GM23338 (cell line): Measurements from ENCODE around the gene ZBTB48. TPM values are rescaled to one million over a fixed set of nuclear protein-coding genes. Genes with fewer than 3 reads are reported as not detected.

Experiments
- ATAC-seq: fragments of 200-7000 bp; cut with Tn5 transposase; 3 replicates; pipeline ENCODE4 v1.9.1; 2020
- DNase-seq: peaks from one replicate; pipeline ENCODE4 v3.0.0-alpha.2; 2015; ENCODE audit warnings: low spot score
- H2AFZ ChIP-seq: fragments of 200-600 bp; sonication (generic); 2 replicates; pipeline ENCODE4 v1.8.0; 2016; ENCODE audit warnings: antibody characterized with exemption, mild to moderate bottlenecking, moderate library complexity
- H3F3A ChIP-seq: fragments of 200-600 bp; sonication (generic); replicated peaks from 2 replicates; pipeline ENCODE4 v1.8.0; 2017; ENCODE audit warnings: antibody characterized with exemption, mixed run types, low read depth
- H3K27ac ChIP-seq: fragments of 200-600 bp; sonication (generic); 2 replicates; pipeline ENCODE4 v1.6.1; 2016; ENCODE audit warnings: low read depth
- H3K27me3 ChIP-seq: fragments of 200-600 bp; sonication (generic); 2 replicates; pipeline ENCODE4 v1.8.0; 2016; ENCODE audit warnings: mild to moderate bottlenecking, mixed run types, moderate library complexity; ENCODE audit not compliant: insufficient read depth
- H3K36me3 ChIP-seq: fragments of 200-600 bp; sonication (generic); 2 replicates; pipeline ENCODE4 v1.8.0; 2016; ENCODE audit warnings: mild to moderate bottlenecking; ENCODE audit not compliant: insufficient read depth
- H3K4me1 ChIP-seq: fragments of 200-600 bp; sonication (generic); 2 replicates; pipeline ENCODE4 v1.8.0; 2016; ENCODE audit warnings: mild to moderate bottlenecking, moderate library complexity; ENCODE audit not compliant: insufficient read depth
- H3K4me2 ChIP-seq: fragments of 200-600 bp; sonication (generic); 2 replicates; pipeline ENCODE4 v1.7.1; 2017; ENCODE audit warnings: mixed run types
- H3K4me3 ChIP-seq: fragments of 200-600 bp; sonication (generic); 2 replicates; pipeline ENCODE4 v1.6.1; 2016; ENCODE audit warnings: mixed run types
- H3K79me2 ChIP-seq: fragments of 200-600 bp; sonication (generic); replicated peaks from 2 replicates; pipeline ENCODE4 v1.8.0; 2017; ENCODE audit warnings: mild to moderate bottlenecking; ENCODE audit not compliant: insufficient read depth
- H3K9me2 ChIP-seq: fragments of 200-600 bp; sonication (generic); 2 replicates; pipeline ENCODE4 v1.8.0; 2017; ENCODE audit not compliant: insufficient read depth
- H4K20me1 ChIP-seq: fragments of 200-600 bp; sonication (generic); replicated peaks from 2 replicates; pipeline ENCODE4 v1.8.0; 2017; ENCODE audit warnings: mild to moderate bottlenecking; ENCODE audit not compliant: insufficient read depth
- H3K27ac Mint-ChIP-seq: 2 replicates; pipeline ENCODE4 v1.8.0; 2020; ENCODE audit warnings: inconsistent platforms, mild to moderate bottlenecking, moderate library complexity, mixed read lengths
- H3K27me3 Mint-ChIP-seq: 3 replicates; pipeline ENCODE4 v1.8.0; 2022; ENCODE audit warnings: low read depth, mild to moderate bottlenecking, moderate library complexity, mixed read lengths, inconsistent platforms; ENCODE audit not compliant: insufficient read depth, poor library complexity
- H3K36me3 Mint-ChIP-seq: 3 replicates; pipeline ENCODE4 v1.8.0; 2021; ENCODE audit warnings: low read depth, mild to moderate bottlenecking, inconsistent platforms, moderate library complexity, mixed read lengths
- H3K4me1 Mint-ChIP-seq: 3 replicates; pipeline ENCODE4 v1.8.0; 2020; ENCODE audit warnings: mild to moderate bottlenecking, inconsistent platforms, mixed read lengths
- H3K4me3 Mint-ChIP-seq: 3 replicates; pipeline ENCODE4 v1.8.0; 2021; ENCODE audit warnings: moderate library complexity, mild to moderate bottlenecking, inconsistent platforms, mixed read lengths
- H3K9me3 Mint-ChIP-seq: 3 replicates; pipeline ENCODE4 v1.8.0; 2020; ENCODE audit warnings: moderate library complexity, mild to moderate bottlenecking, inconsistent platforms, mixed read lengths
- CREB1 ChIP-seq: fragments of 250-450 bp; sonication (Bioruptor Pico); IDR thresholded peaks from 2 replicates; pipeline ENCODE4 v1.5.0; 2020; ENCODE audit warnings: low read depth, mild to moderate bottlenecking, moderate library complexity
- CTCF ChIP-seq, 2 experiments: fragments of 200-600 bp in 1 of 2; sonication (generic) in 1 of 2; conservative IDR thresholded peaks; 2 replicates each; pipeline versions ENCODE4 v1.5.1 to v1.6.1; 2016 to 2017; ENCODE audit warnings: antibody characterized with exemption in 2 of 2, low read depth in 2 of 2, mild to moderate bottlenecking in 2 of 2, moderate library complexity in 1 of 2
- ETS1 ChIP-seq: IDR thresholded peaks from 2 replicates; pipeline ENCODE4 v1.6.1; 2016; ENCODE audit warnings: antibody characterized with exemption
- JUNB ChIP-seq: IDR thresholded peaks from one replicate; pipeline ENCODE4 v1.6.1; 2016; ENCODE audit warnings: antibody characterized with exemption; ENCODE audit not compliant: unreplicated experiment
- NANOG ChIP-seq: IDR thresholded peaks from 2 replicates; pipeline ENCODE4 v1.6.1; 2016; ENCODE audit warnings: antibody characterized with exemption, borderline replicate concordance
- POLR2AphosphoS5 ChIP-seq: IDR thresholded peaks from 2 replicates; pipeline ENCODE4 v1.6.1; 2016; ENCODE audit warnings: antibody characterized with exemption, low read depth
- ZNF114 ChIP-seq: fragments of 250-450 bp; sonication (Bioruptor Pico); IDR thresholded peaks from 2 replicates; pipeline ENCODE4 v1.5.0; 2020; ENCODE audit warnings: mild to moderate bottlenecking, moderate library complexity
- ZNF331 ChIP-seq: fragments of 250-450 bp; sonication (Bioruptor Pico); IDR thresholded peaks from 2 replicates; pipeline ENCODE4 v1.5.0; 2020; ENCODE audit warnings: low read depth, mild to moderate bottlenecking, moderate library complexity
- ZNF462 ChIP-seq: fragments of 250-450 bp; sonication (Bioruptor Pico); IDR thresholded peaks from 2 replicates; pipeline ENCODE4 v1.5.0; 2020; ENCODE audit warnings: mild to moderate bottlenecking, moderate library complexity
- polyA plus RNA-seq: library from polyadenylated mRNA; unstranded; fragments of >200 nt; fragmentation: Nextera tagmentation; extraction: Ambion mirVana; gene quantifications from 2 replicates; pipeline ENCODE4 v1.2.1, GENCODE V29; 2016
- total RNA-seq: library from RNA; depleted of rRNA; stranded (reverse); fragments of >200 nt; shearing (Covaris generic); gene quantifications from 2 replicates; pipeline ENCODE4 v1.2.3, GENCODE V29; 2014

Gene ZBTB48
- total and polyA plus RNA-seq, 2 experiments from 2014 or later = 17.3 to 25.5 TPM

GRCh38 chr1:6613361-6614018 is 33.7 kb downstream of the ZBTB48 start, which contains the start of gene PHF13:
PHF13 (plus strand) TSS chr1:6613731; CDS start chr1:6614067, 336 bp downstream.
- Histone ChIP-seq H3K36me3 (no peaks in the 10 kb centered on the region), H4K20me1 (peaks cover 30% of the 10 kb centered on the region), H2AFZ (peak within 1 kb of the TSS; percentile 94), H3K4me3 (peak within 1 kb of the TSS; percentile 96), H3K4me2 (peak within 1 kb of the TSS; percentile 98), H3K9me2 (peaks cover 3% of the 10 kb centered on the region; the same call in 1 of the 2 replicates), H3K79me2 (peaks cover 38% of the 10 kb centered on the region), H3K27me3 (peaks cover 14% of the 10 kb centered on the region), H3K27ac (peak within 1 kb of the TSS; percentile 88; the same call in 1 of the 2 replicates), H3K4me1 (peaks cover 11% of the 10 kb centered on the region), H3F3A (peaks cover 23% of the 10 kb centered on the region)
- TF ChIP-seq CREB1 (0 out of 2 replicates have a peak, but pooled peaks have one; percentile 3), ZNF331 (CRISPR knock-in tag) (no peak), ETS1 (peak; percentile 95)
- H3K27me3 Mint-ChIP-seq = peaks cover 30% of the 10 kb centered on the region
- H3K4me3 Mint-ChIP-seq = peak within 1 kb of the TSS; percentile 84
- H3K4me1 Mint-ChIP-seq = peaks cover 20% of the 10 kb centered on the region
- ATAC-seq (peak; percentile 88), DNase-seq (peak; percentile 99)
- H3K36me3 Mint-ChIP-seq = peaks cover 20% of the 10 kb centered on the region
- peak within 1 kb of the TSS; percentile 65 for H3K27ac Mint-ChIP-seq
- H3K9me3 Mint-ChIP-seq = peaks cover 3% of the 10 kb centered on the region; the same call in 1 of the 3 replicates

GRCh38 chr1:6614019-6614928 is 34.5 kb downstream of the ZBTB48 start:
- Histone ChIP-seq H2AFZ (no peak overlapping the region), H4K20me1 (peaks cover 38% of the 10 kb centered on the region), H3K27ac (peak overlapping the region; percentile 80; the same call in 1 of the 2 replicates), H3K36me3 (0 out of 2 replicates have a peak, but pooled peaks cover 6% of the 10 kb centered on the region), H3K4me3 (peak overlapping the region; percentile 96), H3F3A (peaks cover 23% of the 10 kb centered on the region), H3K4me2 (peak overlapping the region; percentile 79), H3K27me3 (peaks cover 14% of the 10 kb centered on the region), H3K79me2 (peaks cover 45% of the 10 kb centered on the region), H3K4me1 (peaks cover 11% of the 10 kb centered on the region), H3K9me2 (peaks cover 3% of the 10 kb centered on the region; the same call in 1 of the 2 replicates)
- peak overlapping the region; percentile 73; the same call in 2 of the 3 replicates for H3K4me3 Mint-ChIP-seq
- peaks cover 27% of the 10 kb centered on the region for H3K36me3 Mint-ChIP-seq
- DNase-seq (peak; percentile 68), ATAC-seq (peak; percentile 18)
- peaks cover 32% of the 10 kb centered on the region for H3K27me3 Mint-ChIP-seq
- H3K9me3 Mint-ChIP-seq = peaks cover 3% of the 10 kb centered on the region; the same call in 1 of the 3 replicates
- H3K4me1 Mint-ChIP-seq = peaks cover 20% of the 10 kb centered on the region
- H3K27ac Mint-ChIP-seq = no peak overlapping the region
- TF ChIP-seq ZNF114 (CRISPR knock-in tag) (no peak), POLR2AphosphoS5 (no peak), JUNB (no peak), CREB1 (no peak), ZNF462 (no peak), CTCF (conservative IDR thresholded peaks at IDR 0.05; ENCODE audit: low read depth in 2 of 2) (no peak), ZNF331 (CRISPR knock-in tag) (no peak), NANOG (no peak)
